ENCODE results near the gene CEBPZOS.
A peak's percentile ranks its signal among the peaks of the same experiment; 100 is the strongest.

Gene CEBPZOS

GRCh38 chr2:37230581-37230980 is 34.3 kb downstream of the CEBPZOS start:
- H3K27ac ChIP-seq (ENCODE audit: extremely low read depth, low read depth, low read length), result peak overlapping the region; percentile 79; the same call in 1 of the 2 replicates
- peaks cover 29 to 36% of the 10 kb centered on the region in 2 experiments for H3K36me3 ChIP-seq (ENCODE audit: control insufficient read depth in 2 of 2, insufficient read depth in 1 of 2, low read length in 2 of 2)
- CTCF ChIA-PET, result no interaction called here
- peak overlapping the region; percentile 76 for H3K4me3 ChIP-seq (ENCODE audit: low read depth, low read length)
- H3K9me3 ChIP-seq (ENCODE audit: control insufficient read depth, insufficient read depth, low read depth, low read length), result no peaks in the 10 kb centered on the region
- POLR2A ChIA-PET, result no interaction called here
- H3K4me1 ChIP-seq (ENCODE audit: control insufficient read depth, insufficient read depth, low read length), result peaks cover 5% of the 10 kb centered on the region; the same call in 1 of the 2 replicates
- TF ChIP-seq ZBTB17 (tag by site-specific recombination; IDR thresholded peaks at IDR 0.05), result peak; percentile 83
- no peak for TF ChIP-seq ZEB2 (tag by site-specific recombination; IDR thresholded peaks at IDR 0.05)
- no peak for TF ChIP-seq MZF1 (tag by site-specific recombination; IDR thresholded peaks at IDR 0.05; ENCODE audit: borderline replicate concordance)
- peak; percentile 67 for TF ChIP-seq ZNF664 (tag by site-specific recombination; IDR thresholded peaks at IDR 0.05)
- TF ChIP-seq ZNF341 (tag by site-specific recombination; IDR thresholded peaks at IDR 0.05; ENCODE audit: low read depth), result peak; percentile 55; the same call in 1 of the 2 replicates
- TF ChIP-seq ZNF335 (tag by site-specific recombination; conservative IDR thresholded peaks at IDR 0.05), result 0 out of 2 replicates have a peak, but pooled peaks have one; percentile 15

GRCh38 chr2:37231241-37232130 is 35.2 kb downstream of the CEBPZOS start, which contains the start of the genes CEBPZ and NDUFAF7:
TSS of gene CEBPZ (minus strand) at chr2:37231596. CDS start at chr2:37231567, 29 bp downstream.
TSS of gene NDUFAF7 (plus strand) at chr2:37231658. CDS start at chr2:37231706, 48 bp downstream.
- H3K9me3 ChIP-seq (ENCODE audit: control insufficient read depth, insufficient read depth, low read depth, low read length), result no peaks in the 10 kb centered on the region
- H3K36me3 ChIP-seq (ENCODE audit: control insufficient read depth in 2 of 2, insufficient read depth in 1 of 2, low read length in 2 of 2), result peaks cover 31 to 34% of the 10 kb centered on the region in 2 experiments
- H3K4me3 ChIP-seq (ENCODE audit: low read depth, low read length), result peak within 1 kb of the TSS; percentile 76
- TF ChIP-seq ZNF514 (tag by site-specific recombination; IDR thresholded peaks at IDR 0.05) (no peak), ZNF639 (tag by site-specific recombination; IDR thresholded peaks at IDR 0.05) (no peak), ZNF184 (tag by site-specific recombination; IDR thresholded peaks at IDR 0.05) (no peak), ZBTB48 (tag by site-specific recombination; IDR thresholded peaks at IDR 0.05) (no peak; the same call in 1 of the 2 replicates), ZNF629 (tag by site-specific recombination; IDR thresholded peaks at IDR 0.05) (peak; percentile 98), ZNF423 (tag by site-specific recombination; IDR thresholded peaks at IDR 0.05) (no peak), ZBTB20 (tag by site-specific recombination; IDR thresholded peaks at IDR 0.05) (peak; percentile 52; the same call in 1 of the 2 replicates), ZNF132 (tag by site-specific recombination; IDR thresholded peaks at IDR 0.05; ENCODE audit: borderline replicate concordance) (no peak), ZSCAN5A (tag by site-specific recombination; IDR thresholded peaks at IDR 0.05) (no peak), SCRT1 (tag by site-specific recombination; IDR thresholded peaks at IDR 0.05; ENCODE audit: borderline replicate concordance) (no peak), ZNF280D (tag by site-specific recombination; IDR thresholded peaks at IDR 0.05) (no peak), ZNF830 (tag by site-specific recombination; IDR thresholded peaks at IDR 0.05; ENCODE audit: low read depth) (no peak), HIC1 (tag by site-specific recombination; IDR thresholded peaks at IDR 0.05) (peak; percentile 52; the same call in 1 of the 2 replicates), SALL2 (tag by site-specific recombination; IDR thresholded peaks at IDR 0.05; ENCODE audit: borderline replicate concordance) (no peak), HOXD13 (CRISPR knock-in tag; IDR thresholded peaks at IDR 0.05; ENCODE audit: borderline replicate concordance) (no peak), CTCF (tag by site-specific recombination; IDR thresholded peaks at IDR 0.05) (peak; percentile 44; the same call in 1 of the 2 replicates), ZNF223 (tag by site-specific recombination; IDR thresholded peaks at IDR 0.05) (no peak), KLF1 (tag by site-specific recombination; IDR thresholded peaks at IDR 0.05) (no peak)

More at GRCh38 chr2:37231241-37232130, 35.2 kb downstream of the CEBPZOS start, which contains the start of the genes CEBPZ and NDUFAF7:
- Histone ChIP-seq H3K4me1 (ENCODE audit: control insufficient read depth, insufficient read depth, low read length) (peaks cover 5% of the 10 kb centered on the region; the same call in 1 of the 2 replicates), H3K27ac (ENCODE audit: extremely low read depth, low read depth, low read length) (peak within 1 kb of the TSS; percentile 79)
- CTCF ChIA-PET, result interaction anchor here (1.4 kb wide), 1 partner anchor 53 kb away, joined by 3 read pairs; no protein-coding TSS in a partner anchor
- POLR2A ChIA-PET, result interaction anchor here (0.6 to 1.4 kb wide), 10 partner anchors 9 to 128 kb away, joined by 3 to 7 read pairs (median 3); partner anchors contain the start of genes CEBPZOS, EIF2AK2, PRKD3 and SULT6B1

Data from HEK293 (cell line).